CD14-positive monocyte (primary cell): Measurements from ENCODE around the gene CCDC102B. TPM values are rescaled to one million over a fixed set of nuclear protein-coding genes. Genes with fewer than 3 reads are reported as not detected.

Experiments
- DNase-seq, 3 donors: peaks; one replicate each; pipeline ENCODE4 v3.0.0-alpha.2; 2011 to 2022
- H2AFZ ChIP-seq: 2 replicates; pipeline ENCODE4 v1.6.0; 2012; ENCODE audit warnings: mild to moderate bottlenecking, low read depth, low read length, inconsistent platforms; ENCODE audit not compliant: insufficient read depth, poor library complexity, severe bottlenecking
- H3K27ac ChIP-seq, 2 donors: 1 replicate in 1 of 2; 2 replicates in 1 of 2; pipeline ENCODE4 v1.5.1; 2012 to 2013; ENCODE audit warnings: low read length in 2 of 2, control low read depth in 1 of 2, inconsistent platforms in 1 of 2, low read depth in 1 of 2, mild to moderate bottlenecking in 1 of 2
- H3K27me3 ChIP-seq, 2 donors: one replicate each; pipeline versions ENCODE4 v1.6.0 to v1.6.1; 2011 to 2013; ENCODE audit warnings: low read length in 2 of 2; ENCODE audit not compliant: control insufficient read depth in 2 of 2, insufficient read depth in 2 of 2
- H3K36me3 ChIP-seq, 2 donors: replicated peaks in 1 of 2; 1 replicate in 1 of 2; 2 replicates in 1 of 2; pipeline versions ENCODE4 v1.5.1 to v1.6.1; 2012 to 2013; ENCODE audit warnings: low read length in 2 of 2, control low read depth in 1 of 2, inconsistent platforms in 1 of 2, mild to moderate bottlenecking in 1 of 2; ENCODE audit not compliant: insufficient read depth in 2 of 2, control insufficient read depth in 1 of 2
- H3K4me1 ChIP-seq, 2 donors: 1 replicate in 1 of 2; 2 replicates in 1 of 2; pipeline versions ENCODE4 v1.5.1 to v1.6.1; 2012 to 2013; ENCODE audit warnings: low read length in 2 of 2, control low read depth in 1 of 2, inconsistent platforms in 1 of 2, mild to moderate bottlenecking in 1 of 2, moderate library complexity in 1 of 2; ENCODE audit not compliant: insufficient read depth in 2 of 2, control insufficient read depth in 1 of 2
- H3K4me2 ChIP-seq: replicated peaks from 2 replicates; pipeline ENCODE3; 2012; ENCODE audit warnings: low read length, moderate library complexity, mild to moderate bottlenecking; ENCODE audit not compliant: poor library complexity, severe bottlenecking; ENCODE audit errors: extremely low read depth
- H3K4me3 ChIP-seq, 3 experiments: fragments of 200-600 bp in 1 of 3; sonication (generic) in 1 of 3; replicated peaks in 1 of 3; 1 replicate in 2 of 3; 2 replicates in 1 of 3; pipeline ENCODE4 v1.5.1; 2011 to 2013; ENCODE audit warnings: low read length in 3 of 3, mild to moderate bottlenecking in 3 of 3, control low read depth in 2 of 3, low read depth in 2 of 3, inconsistent platforms in 1 of 3, moderate library complexity in 1 of 3
- H3K79me2 ChIP-seq: 2 replicates; pipeline ENCODE4 v1.6.0; 2012; ENCODE audit warnings: mild to moderate bottlenecking, control low read depth, inconsistent platforms, low read length, moderate library complexity; ENCODE audit not compliant: insufficient read depth
- H3K9ac ChIP-seq: 2 replicates; pipeline ENCODE4 v1.6.0; 2017; ENCODE audit warnings: low read length, mild to moderate bottlenecking; ENCODE audit not compliant: insufficient read depth, poor library complexity, severe bottlenecking
- H3K9me3 ChIP-seq, 2 donors: replicated peaks in 1 of 2; 1 replicate in 1 of 2; 2 replicates in 1 of 2; pipeline versions ENCODE4 v1.5.1 to v1.6.1; 2012 to 2013; ENCODE audit warnings: low read length in 2 of 2, control low read depth in 1 of 2; ENCODE audit not compliant: control insufficient read depth in 1 of 2, insufficient read depth in 1 of 2
- H4K20me1 ChIP-seq: 2 replicates; pipeline ENCODE4 v1.6.0; 2012; ENCODE audit warnings: mild to moderate bottlenecking, low read length, control low read depth, moderate library complexity; ENCODE audit not compliant: insufficient read depth
- H3K27ac Mint-ChIP-seq, 7 donors: one replicate each; pipeline ENCODE4 v1.8.0; 2020; ENCODE audit warnings: mild to moderate bottlenecking in 7 of 7, mixed read lengths in 7 of 7, moderate library complexity in 6 of 7, inconsistent platforms in 2 of 7
- H3K27me3 Mint-ChIP-seq, 3 donors: one replicate each; pipeline ENCODE4 v1.8.0; 2021 to 2022; ENCODE audit warnings: low read depth in 3 of 3, mild to moderate bottlenecking in 3 of 3, mixed read lengths in 3 of 3, moderate library complexity in 3 of 3, inconsistent platforms in 1 of 3
- H3K36me3 Mint-ChIP-seq, 2 donors: one replicate each; pipeline ENCODE4 v1.8.0; 2020; ENCODE audit warnings: mixed read lengths in 2 of 2, inconsistent platforms in 1 of 2, mild to moderate bottlenecking in 1 of 2
- H3K4me1 Mint-ChIP-seq: one replicate; pipeline ENCODE4 v1.8.0; 2020; ENCODE audit warnings: mild to moderate bottlenecking, mixed read lengths
- H3K4me3 Mint-ChIP-seq, 2 donors: one replicate each; pipeline ENCODE4 v1.8.0; 2020; ENCODE audit warnings: mild to moderate bottlenecking in 2 of 2, mixed read lengths in 2 of 2, moderate library complexity in 1 of 2
- H3K9me3 Mint-ChIP-seq, 7 donors: one replicate each; pipeline ENCODE4 v1.8.0; 2020 to 2022; ENCODE audit warnings: mixed read lengths in 7 of 7, mild to moderate bottlenecking in 6 of 7, moderate library complexity in 6 of 7, inconsistent platforms in 2 of 7
- CTCF ChIP-seq: fragments of 200-600 bp; IDR thresholded peaks from one replicate; pipeline ENCODE4 v1.8.0; 2022; ENCODE audit warnings: antibody characterized with exemption, mild to moderate bottlenecking
- WGBS: methylation state at CpG from one replicate; pipeline ENCODE4 v1.1.5; 2013; ENCODE audit warnings: missing lambda C conversion rate; ENCODE audit not compliant: insufficient coverage; 5-methylcytosine and 5-hydroxymethylcytosine counted together
- intact Hi-C, 2 donors: fragments of 100-400 bp; cut with micrococcal nuclease; formaldehyde crosslinking; loops; one replicate each; pipeline versions ENCODE4 v1.15.0 to v1.15.1; 2023
- polyA plus RNA-seq, 3 donors: library from polyadenylated mRNA; depleted of rRNA in 1 of 3; unstranded in 2 of 3; stranded (reverse) in 1 of 3; fragments of 300-500 nt in 2 of 3; fragments of >200 nt in 1 of 3; fragmentation: Illumina TruSeq in 2 of 3; gene quantifications; 1 replicate in 2 of 3; 2 replicates in 1 of 3; pipeline ENCODE4 v1.2.3, GENCODE V29; 2012 to 2021

CCDC102B gene
- polyA plus RNA-seq, 3 donors, result 0.34 to 1.4 TPM; not detected in 1

DNA sequence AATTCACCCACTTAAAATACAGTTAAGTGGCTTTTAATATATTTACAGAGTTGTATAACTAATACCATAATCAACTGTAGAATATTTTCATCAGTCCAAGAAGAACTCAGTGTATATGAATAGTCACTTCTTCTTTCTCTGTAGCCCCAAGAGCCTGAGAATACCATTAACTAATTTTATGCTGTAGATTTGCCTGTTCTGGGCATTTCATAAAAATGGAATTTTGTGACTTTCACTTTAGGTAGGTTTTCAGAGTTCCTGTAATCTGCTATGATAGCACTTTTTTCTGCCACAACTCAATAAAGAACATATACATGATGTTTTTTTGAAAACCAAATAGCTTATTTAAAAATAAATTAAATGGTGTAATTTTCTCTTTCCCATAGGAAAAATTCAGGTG lies 57.6 kb downstream of the CCDC102B start:
- intact Hi-C loops, result no loop called here
- H3K79me2 ChIP-seq, result no peaks in the 10 kb centered on the region
- H2AFZ ChIP-seq, result no peak overlapping the region
- H3K27me3 ChIP-seq, result no peaks in the 10 kb centered on the region
- H3K4me2 ChIP-seq, result no peak overlapping the region
- no peak for DNase-seq
- Mint-ChIP-seq H3K27me3 (peaks cover 0 to 2% (median 1%) of the 10 kb centered on the region in 3 donors), H3K27ac (no peak overlapping the region), H3K9me3 (peaks cover 0 to under 1% (median 0%) of the 10 kb centered on the region in 7 donors), H3K4me3 (no peak overlapping the region), H3K36me3 (no peaks in the 10 kb centered on the region), H3K4me1 (no peaks in the 10 kb centered on the region)
- H3K4me3 ChIP-seq, result no peak overlapping the region
- no peaks in the 10 kb centered on the region for H3K36me3 ChIP-seq
- TF ChIP-seq CTCF, result no peak
- H3K9ac ChIP-seq, result no peak overlapping the region
- H4K20me1 ChIP-seq, result no peaks in the 10 kb centered on the region
- H3K4me1 ChIP-seq, result no peaks in the 10 kb centered on the region
- H3K9me3 ChIP-seq, result no peaks in the 10 kb centered on the region
- H3K27ac ChIP-seq, result no peak overlapping the region

- no peaks in the 10 kb centered on the region for H3K9me3 ChIP-seq
- H3K9ac ChIP-seq, result no peak overlapping the region
- H3K27ac Mint-ChIP-seq, result no peak overlapping the region
Measured at GRCh38 chr18:68861365-68861764, 63.5 kb downstream of the CCDC102B start.

More at GRCh38 chr18:68861365-68861764, 63.5 kb downstream of the CCDC102B start:
- Mint-ChIP-seq H3K36me3 (no peaks in the 10 kb centered on the region), H3K9me3 (peaks cover 0 to 2% (median 0%) of the 10 kb centered on the region in 7 donors), H3K4me1 (peaks cover 9% of the 10 kb centered on the region), H3K4me3 (no peak overlapping the region), H3K27me3 (no peaks in the 10 kb centered on the region)
- no peak for DNase-seq
- Histone ChIP-seq H3K4me2 (no peak overlapping the region), H3K4me1 (no peaks in the 10 kb centered on the region), H4K20me1 (no peaks in the 10 kb centered on the region), H3K79me2 (no peaks in the 10 kb centered on the region), H3K27ac (no peak overlapping the region), H3K4me3 (no peak overlapping the region), H3K27me3 (no peaks in the 10 kb centered on the region), H2AFZ (no peak overlapping the region), H3K36me3 (no peaks in the 10 kb centered on the region)
- no CpG with 5 or more reads among the region's 2 CpGs for WGBS
- intact Hi-C loops, result no loop called here
- TF ChIP-seq CTCF, result no peak
